ENCODE data around the gene SYCP2.

DNA sequence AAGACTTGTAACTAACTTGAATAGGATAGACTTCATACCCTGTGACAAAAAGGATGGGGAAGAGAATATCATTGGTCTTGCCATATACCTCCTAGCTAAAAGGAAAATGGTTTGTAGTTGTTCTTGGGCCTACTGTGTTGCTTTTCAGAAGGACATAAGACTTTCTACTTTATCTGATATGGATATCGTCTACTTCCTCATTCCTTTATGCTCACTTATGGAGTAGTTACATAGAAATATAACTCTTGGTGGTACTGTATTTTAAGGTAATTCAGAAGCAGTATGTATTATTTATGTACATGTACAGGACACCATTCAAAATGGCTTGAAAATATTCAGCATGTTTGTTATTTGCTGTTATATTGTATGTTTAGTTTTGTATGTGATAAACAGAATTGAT is 14.8 kb upstream of the SYCP2 start:
- no peak for TF ChIP-seq GATA3 (IDR thresholded peaks at IDR 0.05; ENCODE audit: low read depth, low read length)
- TF ChIP-seq GATA2 (IDR thresholded peaks at IDR 0.05; ENCODE audit: low read depth, low read length): no peak
